Chondrocyte (in vitro differentiated cells): Measurements from ENCODE around the gene ATP1A3. TPM values are rescaled to one million over a fixed set of nuclear protein-coding genes. Genes with fewer than 3 reads are reported as not detected.

Source experiments
- DNase-seq: peaks from one replicate; pipeline ENCODE4 v3.0.0; 2021; ENCODE audit warnings: mixed read lengths, low spot score
- H3K27ac Mint-ChIP-seq: one replicate; pipeline ENCODE4 v1.8.0; 2021; ENCODE audit warnings: mild to moderate bottlenecking, moderate library complexity, mixed read lengths; ENCODE audit not compliant: unreplicated experiment
- H3K27me3 Mint-ChIP-seq: 2 replicates; pipeline ENCODE4 v1.8.0; 2021; ENCODE audit warnings: low read depth, mixed read lengths
- H3K36me3 Mint-ChIP-seq: 2 replicates; pipeline ENCODE4 v1.8.0; 2021; ENCODE audit warnings: low read depth, mixed read lengths
- H3K4me1 Mint-ChIP-seq: 2 replicates; pipeline ENCODE4 v1.8.0; 2021; ENCODE audit warnings: low read depth, mild to moderate bottlenecking, mixed read lengths
- H3K4me3 Mint-ChIP-seq: one replicate; pipeline ENCODE4 v1.8.0; 2021; ENCODE audit warnings: mild to moderate bottlenecking, moderate library complexity, mixed read lengths; ENCODE audit not compliant: unreplicated experiment
- H3K9me3 Mint-ChIP-seq: 2 replicates; pipeline ENCODE4 v1.8.0; 2021; ENCODE audit warnings: low read depth, mixed read lengths
- total RNA-seq: library from RNA; stranded (reverse); gene quantifications from 3 replicates; pipeline ENCODE4 v1.2.1, GENCODE V29; 2021
- TF ChIP-seq, protein P1 (sequence below): fragments of 200-600 bp; sonication (generic); IDR thresholded peaks from 2 replicates; pipeline ENCODE4 v1.5.0; 2021; ENCODE audit warnings: antibody characterized with exemption, mild to moderate bottlenecking, moderate library complexity

The ATP1A3 gene
- total RNA-seq, 1 donor from 2014 or later: 0.85 TPM

GRCh38 chr19:41926028-41926762, 67.8 kb downstream of the ATP1A3 start:
- Mint-ChIP-seq H3K27me3 (peaks cover 37% of the 10 kb centered on the region), H3K36me3 (peaks cover 5% of the 10 kb centered on the region), H3K9me3 (no peaks in the 10 kb centered on the region), H3K4me3 (no peak overlapping the region), H3K27ac (no peak overlapping the region), H3K4me1 (peaks cover 7% of the 10 kb centered on the region)
- TF ChIP-seq, protein P1, sequence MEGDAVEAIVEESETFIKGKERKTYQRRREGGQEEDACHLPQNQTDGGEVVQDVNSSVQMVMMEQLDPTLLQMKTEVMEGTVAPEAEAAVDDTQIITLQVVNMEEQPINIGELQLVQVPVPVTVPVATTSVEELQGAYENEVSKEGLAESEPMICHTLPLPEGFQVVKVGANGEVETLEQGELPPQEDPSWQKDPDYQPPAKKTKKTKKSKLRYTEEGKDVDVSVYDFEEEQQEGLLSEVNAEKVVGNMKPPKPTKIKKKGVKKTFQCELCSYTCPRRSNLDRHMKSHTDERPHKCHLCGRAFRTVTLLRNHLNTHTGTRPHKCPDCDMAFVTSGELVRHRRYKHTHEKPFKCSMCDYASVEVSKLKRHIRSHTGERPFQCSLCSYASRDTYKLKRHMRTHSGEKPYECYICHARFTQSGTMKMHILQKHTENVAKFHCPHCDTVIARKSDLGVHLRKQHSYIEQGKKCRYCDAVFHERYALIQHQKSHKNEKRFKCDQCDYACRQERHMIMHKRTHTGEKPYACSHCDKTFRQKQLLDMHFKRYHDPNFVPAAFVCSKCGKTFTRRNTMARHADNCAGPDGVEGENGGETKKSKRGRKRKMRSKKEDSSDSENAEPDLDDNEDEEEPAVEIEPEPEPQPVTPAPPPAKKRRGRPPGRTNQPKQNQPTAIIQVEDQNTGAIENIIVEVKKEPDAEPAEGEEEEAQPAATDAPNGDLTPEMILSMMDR: no peak
- no peak for DNase-seq

DNA sequence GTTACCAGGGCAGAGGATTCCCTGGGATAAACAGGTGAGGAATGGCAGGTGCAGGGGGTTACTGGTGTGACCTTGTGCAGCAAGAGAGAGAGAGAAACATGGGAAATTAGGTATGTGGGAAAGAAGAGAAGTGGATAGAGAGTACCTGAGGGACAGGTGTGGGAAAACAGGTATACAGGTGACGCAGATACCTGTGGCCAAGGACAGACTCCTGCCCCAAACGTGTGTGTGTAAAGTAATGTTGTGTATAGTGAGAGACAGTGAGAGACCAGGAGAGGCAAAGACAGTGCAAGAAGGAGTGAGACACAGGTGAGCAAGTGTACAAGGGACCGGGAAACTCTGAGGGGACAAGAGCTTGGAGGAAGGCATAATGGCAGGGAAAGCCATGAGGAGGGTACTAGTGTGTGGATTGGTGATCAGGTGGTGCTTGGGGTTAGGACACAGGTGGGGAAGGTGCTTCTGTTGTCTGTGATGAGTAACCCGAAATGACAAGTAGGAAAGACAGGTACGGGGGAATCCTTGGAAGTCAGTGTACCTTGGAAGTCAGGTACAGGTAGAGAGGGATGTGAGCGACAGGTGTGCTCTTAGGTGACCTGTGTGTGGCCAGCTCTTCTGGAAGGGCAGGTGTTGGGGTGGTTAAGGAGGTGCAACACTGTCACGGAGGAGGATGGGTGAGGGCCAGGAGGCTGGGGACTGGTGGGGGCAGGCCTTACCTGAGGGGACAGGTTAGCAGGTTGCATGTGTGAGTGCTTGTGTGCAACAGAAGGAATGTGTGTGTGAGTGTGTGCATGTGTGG, 68.6 kb downstream of the ATP1A3 start:
- Mint-ChIP-seq H3K36me3 (peaks cover 5% of the 10 kb centered on the region), H3K4me3 (no peak overlapping the region), H3K27ac (no peak overlapping the region), H3K27me3 (peaks cover 31% of the 10 kb centered on the region), H3K9me3 (no peaks in the 10 kb centered on the region), H3K4me1 (peaks cover 7% of the 10 kb centered on the region)
- TF ChIP-seq, protein P1: no peak
- no peak for DNase-seq

GRCh38 chr19:41924151-41925145, 69.6 kb downstream of the ATP1A3 start:
- TF ChIP-seq, protein P1: no peak
- DNase-seq: no peak
- Mint-ChIP-seq H3K9me3 (no peaks in the 10 kb centered on the region), H3K27me3 (peaks cover 22% of the 10 kb centered on the region), H3K4me1 (peaks cover 7% of the 10 kb centered on the region), H3K27ac (no peak overlapping the region), H3K4me3 (no peak overlapping the region), H3K36me3 (peaks cover 5% of the 10 kb centered on the region)

- Mint-ChIP-seq H3K36me3 (peaks cover 2% of the 10 kb centered on the region), H3K4me1 (no peaks in the 10 kb centered on the region), H3K27ac (no peak overlapping the region), H3K9me3 (no peaks in the 10 kb centered on the region), H3K27me3 (peaks cover 15% of the 10 kb centered on the region), H3K4me3 (no peak overlapping the region)
- no peak for DNase-seq
- TF ChIP-seq, protein P1: no peak
These were observed 70.8 kb downstream of the ATP1A3 start for GRCh38 chr19:41923045-41923788.
